ENCODE data around the gene ZNF784. TPM values are rescaled to one million over a fixed set of nuclear protein-coding genes. Genes with fewer than 3 reads are reported as not detected.

ZNF784 gene
- total RNA-seq, 1 donor from 2014 or later, result 12.4 TPM

- no peak for DNase-seq (ENCODE audit: low read depth, low spot score)
- H3K27me3 Mint-ChIP-seq (ENCODE audit: low read depth), result no peaks in the 10 kb centered on the region
- H3K9me3 Mint-ChIP-seq, result no peaks in the 10 kb centered on the region
- H3K4me1 Mint-ChIP-seq, result peaks cover 4% of the 10 kb centered on the region
- peaks cover 16% of the 10 kb centered on the region for H3K36me3 Mint-ChIP-seq (ENCODE audit: low read depth)
- no peak for TF ChIP-seq CTCF (conservative IDR thresholded peaks at IDR 0.05)
- no peak overlapping the region for H3K27ac Mint-ChIP-seq (ENCODE audit: unreplicated experiment)
- H3K4me3 Mint-ChIP-seq, result no peak overlapping the region
Observed at GRCh38 chr19:55616395-55616875, 7.9 kb downstream of the ZNF784 start.

- peaks cover 16% of the 10 kb centered on the region for H3K36me3 Mint-ChIP-seq (ENCODE audit: low read depth)
- H3K4me1 Mint-ChIP-seq, result peaks cover 4% of the 10 kb centered on the region
- H3K4me3 Mint-ChIP-seq, result no peak overlapping the region
Observed at GRCh38 chr19:55615543-55616394, 8.6 kb downstream of the ZNF784 start.

GRCh38 chr19:55614711-55615542 is 9.4 kb downstream of the ZNF784 start:
- Mint-ChIP-seq H3K9me3 (no peaks in the 10 kb centered on the region), H3K4me3 (no peak overlapping the region), H3K36me3 (ENCODE audit: low read depth) (peaks cover 15% of the 10 kb centered on the region), H3K4me1 (peaks cover 4% of the 10 kb centered on the region), H3K27ac (ENCODE audit: unreplicated experiment) (no peak overlapping the region), H3K27me3 (ENCODE audit: low read depth) (no peaks in the 10 kb centered on the region)
- no peak for TF ChIP-seq CTCF (conservative IDR thresholded peaks at IDR 0.05)
- no peak for DNase-seq (ENCODE audit: low read depth, low spot score)

More at GRCh38 chr19:55615543-55616394, 8.6 kb downstream of the ZNF784 start:
- H3K27me3 Mint-ChIP-seq (ENCODE audit: low read depth), result no peaks in the 10 kb centered on the region
- DNase-seq (ENCODE audit: low read depth, low spot score), result no peak
- no peaks in the 10 kb centered on the region for H3K9me3 Mint-ChIP-seq
- no peak overlapping the region for H3K27ac Mint-ChIP-seq (ENCODE audit: unreplicated experiment)
- no peak for TF ChIP-seq CTCF (conservative IDR thresholded peaks at IDR 0.05)

GRCh38 chr19:55613930-55614710 is 10.2 kb downstream of the ZNF784 start:
- peaks cover 8% of the 10 kb centered on the region for H3K4me1 Mint-ChIP-seq
- no peak overlapping the region for H3K27ac Mint-ChIP-seq (ENCODE audit: unreplicated experiment)
- DNase-seq (ENCODE audit: low read depth, low spot score), result no peak
- no peak for TF ChIP-seq CTCF (conservative IDR thresholded peaks at IDR 0.05)
- H3K4me3 Mint-ChIP-seq, result no peak overlapping the region
- no peaks in the 10 kb centered on the region for H3K27me3 Mint-ChIP-seq (ENCODE audit: low read depth)
- H3K9me3 Mint-ChIP-seq, result no peaks in the 10 kb centered on the region
- H3K36me3 Mint-ChIP-seq (ENCODE audit: low read depth), result peaks cover 20% of the 10 kb centered on the region

GRCh38 chr19:55613396-55613795 is 11.0 kb downstream of the ZNF784 start:
- H3K9me3 Mint-ChIP-seq, result no peaks in the 10 kb centered on the region
- peaks cover 20% of the 10 kb centered on the region for H3K36me3 Mint-ChIP-seq (ENCODE audit: low read depth)
- no peak for DNase-seq (ENCODE audit: low read depth, low spot score)
- H3K4me1 Mint-ChIP-seq, result peaks cover 13% of the 10 kb centered on the region
- TF ChIP-seq CTCF (conservative IDR thresholded peaks at IDR 0.05), result no peak
- no peaks in the 10 kb centered on the region for H3K27me3 Mint-ChIP-seq (ENCODE audit: low read depth)
- peak overlapping the region; percentile 19 for H3K4me3 Mint-ChIP-seq
- no peak overlapping the region for H3K27ac Mint-ChIP-seq (ENCODE audit: unreplicated experiment)
